Left lung (tissue), 10 donors: ENCODE results near the gene TMEM79. TPM values are rescaled to one million over a fixed set of nuclear protein-coding genes. Genes with fewer than 3 reads are reported as not detected.

ENCODE experiments used
- ATAC-seq: fragments of 200-7000 bp; cut with Tn5 transposase; one replicate; pipeline ENCODE4 v1.9.1; 2020; ENCODE audit warnings: moderate library complexity
- DNase-seq, 4 donors: peaks; one replicate each; pipeline ENCODE4 v3.0.0-alpha.2; 2013 to 2020
- H3K27ac ChIP-seq, 2 donors: fragments of 200-600 bp; sonication (generic) in 1 of 2; one replicate each; pipeline versions ENCODE4 v1.5.0 to v1.8.0; 2020 to 2021
- H3K27me3 ChIP-seq, 2 donors: fragments of 200-600 bp; sonication (generic) in 1 of 2; one replicate each; pipeline versions ENCODE4 v1.5.0 to v1.8.0; 2020 to 2021
- H3K36me3 ChIP-seq, 2 donors: fragments of 200-600 bp; sonication (generic) in 1 of 2; one replicate each; pipeline versions ENCODE4 v1.5.0 to v1.8.0; 2020 to 2021
- H3K4me1 ChIP-seq, 2 donors: fragments of 200-600 bp; one replicate each; pipeline ENCODE4 v1.8.0; 2021
- H3K4me3 ChIP-seq, 2 donors: fragments of 200-600 bp; sonication (generic) in 1 of 2; one replicate each; pipeline versions ENCODE4 v1.5.0 to v1.8.0; 2020 to 2021; ENCODE audit warnings: mild to moderate bottlenecking in 1 of 2
- H3K9me3 ChIP-seq, 2 donors: fragments of 200-600 bp; sonication (generic) in 1 of 2; one replicate each; pipeline versions ENCODE4 v1.5.0 to v1.8.0; 2020 to 2021
- CTCF ChIP-seq, 2 donors: fragments of 200-600 bp; sonication (generic) in 1 of 2; IDR thresholded peaks; one replicate each; pipeline versions ENCODE4 v1.5.0 to v1.8.0; 2021; ENCODE audit warnings: antibody characterized with exemption in 2 of 2
- intact Hi-C, 2 donors: fragments of 100-400 bp; cut with DNase I; formaldehyde crosslinking; loops; one replicate each; pipeline versions ENCODE4 v1.11.2 to v1.14.2; 2022
- polyA plus RNA-seq, 6 donors: library from polyadenylated mRNA; unstranded; fragments of 120-200 nt; gene quantifications; one replicate each; pipeline ENCODE4 v1.2.1, GENCODE V29; 2013; ENCODE audit not compliant: insufficient read length in 6 of 6
- total RNA-seq, 2 donors: library from RNA; stranded (reverse); fragmentation: NEBNext Ultra II Directional; extraction: Animal tissue kit (Norgen Biotek cat#: 25700); gene quantifications; one replicate each; pipeline ENCODE4 v1.2.1, GENCODE V29; 2021
- donor health status: DM: no; HTN: yes; CAD: no.
- donor health status: DM: no; HTN: no; CAD: no.

Gene TMEM79
- total and polyA plus RNA-seq, 8 donors = 3.5 to 10.3 (median 8.7) TPM

- intact Hi-C loops = no loop called here
- TF ChIP-seq CTCF (IDR thresholded peaks at IDR 0.05) = no peak
Measured at GRCh38 chr1:156284757-156285156, 632 bp downstream of the TMEM79 start.

DNA sequence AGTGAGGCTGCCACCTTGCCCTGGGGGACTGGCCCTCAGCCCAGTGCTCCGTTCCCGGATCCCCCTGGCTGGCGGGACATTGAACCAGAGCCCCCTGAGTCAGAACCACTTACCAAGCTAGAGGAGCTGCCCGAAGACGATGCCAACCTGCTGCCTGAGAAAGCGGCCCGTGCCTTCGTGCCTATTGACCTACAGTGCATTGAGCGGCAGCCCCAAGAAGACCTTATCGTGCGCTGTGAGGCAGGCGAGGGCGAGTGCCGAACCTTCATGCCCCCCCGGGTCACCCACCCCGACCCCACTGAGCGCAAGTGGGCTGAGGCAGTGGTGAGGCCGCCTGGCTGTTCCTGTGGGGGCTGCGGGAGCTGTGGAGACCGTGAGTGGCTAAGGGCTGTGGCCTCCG, 1.3 kb downstream of the TMEM79 start:
- TF ChIP-seq CTCF (IDR thresholded peaks at IDR 0.05) = no peak
- Histone ChIP-seq H3K36me3 (peaks cover 0 to 19% of the 10 kb centered on the region in 2 donors), H3K4me3 (no peak overlapping the region), H3K27me3 (no peaks in the 10 kb centered on the region), H3K4me1 (peaks cover 16 to 32% of the 10 kb centered on the region in 2 donors), H3K27ac (no peak overlapping the region), H3K9me3 (no peaks in the 10 kb centered on the region)
- DNase-seq = no peak
- intact Hi-C loops = no loop called here
- ATAC-seq = no peak

More at GRCh38 chr1:156284757-156285156, 632 bp downstream of the TMEM79 start:
- Histone ChIP-seq H3K36me3 (peaks cover 0 to 19% of the 10 kb centered on the region in 2 donors), H3K4me1 (peaks cover 16 to 36% of the 10 kb centered on the region in 2 donors), H3K27ac (no peak overlapping the region), H3K9me3 (no peaks in the 10 kb centered on the region), H3K27me3 (no peaks in the 10 kb centered on the region), H3K4me3 (no peak overlapping the region)
- ATAC-seq (no peak), DNase-seq (no peak)

- Histone ChIP-seq H3K9me3 (no peaks in the 10 kb centered on the region), H3K4me3 (no peak overlapping the region), H3K4me1 (peaks cover 20 to 31% of the 10 kb centered on the region in 2 donors), H3K27ac (no peak overlapping the region), H3K36me3 (peaks cover 0 to 19% of the 10 kb centered on the region in 2 donors), H3K27me3 (no peaks in the 10 kb centered on the region)
- intact Hi-C loops = no loop called here
- no peak for TF ChIP-seq CTCF (IDR thresholded peaks at IDR 0.05)
- ATAC-seq (no peak), DNase-seq (no peak)
Measured at GRCh38 chr1:156286061-156286460, 1.9 kb downstream of the TMEM79 start.

DNA sequence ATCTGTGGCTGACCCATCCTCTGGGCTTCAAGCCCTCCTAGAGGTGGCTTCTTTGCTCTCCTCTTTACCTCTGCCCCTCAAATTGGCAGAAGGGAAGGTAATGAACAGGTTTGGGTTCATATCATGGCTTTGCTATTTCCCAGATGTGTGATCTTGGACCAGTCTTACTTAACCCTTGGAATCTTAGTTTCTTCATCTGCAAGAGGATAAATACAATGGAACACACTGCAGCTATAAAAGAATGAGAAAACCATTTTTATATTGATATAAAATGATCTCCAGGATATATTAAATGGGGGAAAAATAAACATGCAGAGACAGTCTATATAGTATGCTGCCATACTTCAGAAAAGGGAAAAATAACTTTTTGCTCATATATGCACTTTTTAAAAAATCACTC, 5.7 kb downstream of the TMEM79 start:
- no peaks in the 10 kb centered on the region for H3K27me3 ChIP-seq
- H3K4me3 ChIP-seq = no peak overlapping the region
- H3K4me1 ChIP-seq = peaks cover 13 to 33% of the 10 kb centered on the region in 2 donors
- intact Hi-C loops = no loop called here
- H3K27ac ChIP-seq = no peak overlapping the region
- peaks cover 0 to 33% of the 10 kb centered on the region in 2 donors for H3K36me3 ChIP-seq
- no peaks in the 10 kb centered on the region for H3K9me3 ChIP-seq
- DNase-seq (no peak), ATAC-seq (no peak)
- no peak for TF ChIP-seq CTCF (IDR thresholded peaks at IDR 0.05)

- no peaks in the 10 kb centered on the region for H3K9me3 ChIP-seq
- DNase-seq (peak; percentile 58 to 96 (median 88)), ATAC-seq (peak; percentile 97)
- peak overlapping the region; percentile 29 to 36 for H3K4me3 ChIP-seq
- H3K36me3 ChIP-seq = peaks cover 0 to 21% of the 10 kb centered on the region in 2 donors
- peaks cover 15 to 36% of the 10 kb centered on the region in 2 donors for H3K4me1 ChIP-seq
- H3K27ac ChIP-seq = peak overlapping the region; percentile 48 to 82
- H3K27me3 ChIP-seq = no peaks in the 10 kb centered on the region
- no peak for TF ChIP-seq CTCF (IDR thresholded peaks at IDR 0.05)
- intact Hi-C loops = no loop called here
Measured at GRCh38 chr1:156291226-156292061, 7.3 kb downstream of the TMEM79 start.
